A549 treated with Mapracorat at 1 μM for 4 hours (cell line): ENCODE results near the gene LGI1. TPM values are rescaled to one million over a fixed set of nuclear protein-coding genes. Genes with fewer than 3 reads are reported as not detected.

ENCODE experiments used
- total RNA-seq: library from RNA; stranded (reverse); fragments of 200-300 nt; extraction: Qiagen RNA extraction; gene quantifications from 5 replicates; pipeline ENCODE4 v1.2.3, GENCODE V29; 2022

LGI1 gene
- total RNA-seq = not detected in 5 replicates

DNA sequence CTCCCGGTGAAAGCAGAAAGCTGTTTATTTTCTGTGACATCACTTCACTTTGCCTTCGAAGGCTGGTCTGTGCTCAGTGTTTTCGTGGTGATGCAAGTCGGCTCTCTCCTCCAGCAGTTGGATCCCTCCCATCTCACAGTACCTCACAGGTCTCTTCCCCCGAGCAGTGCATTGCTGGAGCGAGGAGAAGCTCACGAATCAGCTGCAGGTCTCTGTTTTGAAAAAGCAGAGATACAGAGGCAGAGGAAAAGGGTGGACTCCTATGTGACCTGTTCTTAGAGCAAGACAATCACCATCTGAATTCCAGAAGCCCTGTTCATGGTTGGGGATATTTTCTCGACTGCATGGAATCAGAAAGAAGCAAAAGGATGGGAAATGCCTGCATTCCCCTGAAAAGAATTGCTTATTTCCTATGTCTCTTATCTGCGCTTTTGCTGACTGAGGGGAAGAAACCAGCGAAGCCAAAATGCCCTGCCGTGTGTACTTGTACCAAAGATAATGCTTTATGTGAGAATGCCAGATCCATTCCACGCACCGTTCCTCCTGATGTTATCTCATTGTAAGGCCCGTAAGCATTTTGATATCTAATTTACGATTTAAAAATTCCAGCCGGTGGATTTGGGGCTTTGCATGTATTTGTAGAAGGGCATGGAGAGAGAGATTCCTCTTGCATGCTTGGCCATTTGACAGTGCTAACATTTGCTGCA is at the start of gene LGI1:
LGI1 (plus strand) TSS at position 136 of the 707 bp plus-strand sequence; CDS start at position 345, 209 bp downstream.

Other genes with a start within 250 kb of the LGI1 start
- gene FFAR4, start 191.3 kb upstream of the LGI1 start, total RNA-seq = 0.07 to 0.29 TPM (median 0.15 TPM) in 5 replicates
- gene RBP4, start 156.7 kb upstream of the LGI1 start, total RNA-seq = 6.0 to 11.8 TPM (median 9.4 TPM) in 5 replicates
- gene PDE6C, start 145.4 kb upstream of the LGI1 start, total RNA-seq = not detected in 5 replicates
- 4.9 to 5.6 TPM (median 5.5 TPM) in 5 replicates for gene FRA10AC1, start 55.3 kb upstream of the LGI1 start, total RNA-seq
- gene SLC35G1, start 136.0 kb downstream of the LGI1 start, total RNA-seq = 6.9 to 8.7 TPM (median 8.1 TPM) in 5 replicates
- gene PLCE1, start 236.0 kb downstream of the LGI1 start, total RNA-seq = 5.5 to 7.2 TPM (median 6.3 TPM) in 5 replicates